Fibroblast of lung (primary cell): ENCODE results near the gene ATG4D.

ENCODE experiments used
- EZH2 ChIP-seq: IDR thresholded peaks from 2 replicates; pipeline ENCODE4 v1.5.1; 2012; ENCODE audit warnings: low read length, control low read depth, mild to moderate bottlenecking; ENCODE audit errors: missing control alignments
- TF ChIP-seq, protein P1 (sequence below), 2 donors: IDR thresholded peaks in 1 of 2; conservative IDR thresholded peaks in 1 of 2; 1 replicate in 1 of 2; 2 replicates in 1 of 2; pipeline ENCODE4 v1.5.1; 2011 to 2012; ENCODE audit warnings: low read length in 2 of 2, control low read depth in 1 of 2, inconsistent platforms in 1 of 2, low read depth in 1 of 2, mild to moderate bottlenecking in 1 of 2

DNA sequence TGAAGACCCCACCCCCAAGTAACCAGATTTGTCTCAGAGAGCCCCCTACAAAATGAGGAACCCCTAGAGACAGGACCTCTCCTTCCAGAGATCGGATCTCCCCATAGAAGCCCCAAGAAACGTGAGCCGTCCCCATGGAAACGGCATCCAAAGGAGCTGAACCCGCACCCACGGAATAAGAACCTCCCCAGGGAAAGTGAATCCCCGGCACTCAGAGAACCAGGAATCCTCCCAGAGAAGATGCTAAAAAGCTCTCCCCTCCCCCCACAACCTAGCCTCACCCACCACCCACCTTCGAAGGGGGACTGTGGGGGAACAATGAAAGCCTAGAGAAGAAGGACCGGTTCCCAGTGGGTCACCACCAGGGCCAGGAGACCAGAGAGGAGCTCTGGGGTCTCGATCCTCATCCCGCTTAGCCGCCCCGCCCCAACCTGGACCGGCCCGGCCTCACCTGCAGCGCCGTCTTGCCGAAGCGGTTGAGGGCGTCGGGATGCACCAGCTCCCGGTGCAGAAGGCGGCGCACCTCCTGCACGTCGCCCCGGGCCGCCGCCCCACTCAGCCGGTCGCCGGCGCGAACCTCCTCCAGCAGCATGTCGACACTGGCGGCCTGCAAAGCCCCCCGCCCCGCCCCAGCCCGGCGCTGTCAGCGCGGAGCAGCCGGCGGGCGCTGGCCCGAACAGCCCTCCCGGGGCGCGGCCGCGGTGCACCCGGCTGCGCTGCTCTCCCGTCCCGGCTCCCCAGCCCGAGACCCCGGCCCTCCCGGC is 24.5 kb downstream of the ATG4D start:
- TF ChIP-seq, protein P1, sequence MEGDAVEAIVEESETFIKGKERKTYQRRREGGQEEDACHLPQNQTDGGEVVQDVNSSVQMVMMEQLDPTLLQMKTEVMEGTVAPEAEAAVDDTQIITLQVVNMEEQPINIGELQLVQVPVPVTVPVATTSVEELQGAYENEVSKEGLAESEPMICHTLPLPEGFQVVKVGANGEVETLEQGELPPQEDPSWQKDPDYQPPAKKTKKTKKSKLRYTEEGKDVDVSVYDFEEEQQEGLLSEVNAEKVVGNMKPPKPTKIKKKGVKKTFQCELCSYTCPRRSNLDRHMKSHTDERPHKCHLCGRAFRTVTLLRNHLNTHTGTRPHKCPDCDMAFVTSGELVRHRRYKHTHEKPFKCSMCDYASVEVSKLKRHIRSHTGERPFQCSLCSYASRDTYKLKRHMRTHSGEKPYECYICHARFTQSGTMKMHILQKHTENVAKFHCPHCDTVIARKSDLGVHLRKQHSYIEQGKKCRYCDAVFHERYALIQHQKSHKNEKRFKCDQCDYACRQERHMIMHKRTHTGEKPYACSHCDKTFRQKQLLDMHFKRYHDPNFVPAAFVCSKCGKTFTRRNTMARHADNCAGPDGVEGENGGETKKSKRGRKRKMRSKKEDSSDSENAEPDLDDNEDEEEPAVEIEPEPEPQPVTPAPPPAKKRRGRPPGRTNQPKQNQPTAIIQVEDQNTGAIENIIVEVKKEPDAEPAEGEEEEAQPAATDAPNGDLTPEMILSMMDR (conservative IDR thresholded peaks at IDR 0.05 in 1 of 2, IDR thresholded peaks at IDR 0.05 in 1 of 2; ENCODE audit: low read depth in 1 of 2, low read length in 2 of 2) = no peak
- TF ChIP-seq EZH2 = no peak
